ENCODE measurements around the gene CDKAL1. TPM values are rescaled to one million over a fixed set of nuclear protein-coding genes. Genes with fewer than 3 reads are reported as not detected.

CDKAL1 gene
- polyA plus RNA-seq, 2 of the 4 experiments (the other 2 are of a cell fraction) = 4.7 to 8.3 TPM

DNA sequence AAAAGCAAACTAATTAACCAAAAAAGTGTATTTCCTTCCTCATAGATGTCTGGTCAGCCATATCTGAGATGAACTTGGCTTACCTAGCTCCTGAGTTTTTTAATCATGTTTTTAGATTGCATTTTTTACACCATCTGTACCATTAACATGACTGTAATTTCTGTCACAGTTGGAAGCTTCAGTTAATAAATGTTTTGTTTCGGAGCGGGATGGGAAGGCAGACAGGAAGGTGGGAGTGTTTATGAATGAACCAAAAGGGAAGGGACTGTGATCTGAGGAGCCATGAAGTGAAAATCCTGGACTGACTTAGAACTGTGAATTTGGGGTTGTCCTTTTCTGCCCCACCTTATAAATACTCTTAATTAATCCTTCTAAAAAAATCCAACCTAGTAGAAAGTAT is 613.7 kb downstream of the CDKAL1 start:
- no peak overlapping the region for H3K4me2 ChIP-seq
- H3K4me3 ChIP-seq = no peak overlapping the region
- ATAC-seq (no peak), FAIRE-seq (no peak), DNase-seq (ENCODE audit: low read depth in 1 of 2, low spot score in 1 of 2) (no peak)
- ChIA-PET POLR2A (no interaction called here), CTCF (interaction anchor here (1.3 kb wide), 1 partner anchor 10 kb away, joined by 3 read pairs; no protein-coding TSS in a partner anchor)
- no peak overlapping the region for H3K27ac ChIP-seq
- WGBS (ENCODE audit: missing lambda C conversion rate) = 90% methylated on average over 2 of the region's 2 CpGs
- TF ChIP-seq HOXB5 (CRISPR knock-in tag; IDR thresholded peaks at IDR 0.05) (no peak), POLR2AphosphoS2 (conservative IDR thresholded peaks at IDR 0.05; ENCODE audit: low read length) (no peak), CBX2 (IDR thresholded peaks at IDR 0.05; ENCODE audit: borderline replicate concordance, low read depth) (no peak), CHD2 (IDR thresholded peaks at IDR 0.05; ENCODE audit: low read length, partially characterized antibody) (no peak), ZFP36 (IDR thresholded peaks at IDR 0.05; ENCODE audit: borderline replicate concordance, partially characterized antibody) (no peak), NPAS2 (CRISPR knock-in tag; IDR thresholded peaks at IDR 0.05; ENCODE audit: borderline replicate concordance) (no peak), HDAC2 (IDR thresholded peaks at IDR 0.05) (no peak), NR3C1 (IDR thresholded peaks at IDR 0.05) (no peak), RCOR1 (IDR thresholded peaks at IDR 0.05; ENCODE audit: low read depth, low read length) (no peak), ESRRA (IDR thresholded peaks at IDR 0.05; ENCODE audit: borderline replicate concordance, low read length) (no peak), FOSL2 (IDR thresholded peaks at IDR 0.05) (no peak), FOSL2 (CRISPR knock-in tag; IDR thresholded peaks at IDR 0.05) (no peak), RAD21 (conservative IDR thresholded peaks at IDR 0.05 in 1 of 2, IDR thresholded peaks at IDR 0.05 in 1 of 2) (no peak)
- TF ChIP-seq, protein P1, sequence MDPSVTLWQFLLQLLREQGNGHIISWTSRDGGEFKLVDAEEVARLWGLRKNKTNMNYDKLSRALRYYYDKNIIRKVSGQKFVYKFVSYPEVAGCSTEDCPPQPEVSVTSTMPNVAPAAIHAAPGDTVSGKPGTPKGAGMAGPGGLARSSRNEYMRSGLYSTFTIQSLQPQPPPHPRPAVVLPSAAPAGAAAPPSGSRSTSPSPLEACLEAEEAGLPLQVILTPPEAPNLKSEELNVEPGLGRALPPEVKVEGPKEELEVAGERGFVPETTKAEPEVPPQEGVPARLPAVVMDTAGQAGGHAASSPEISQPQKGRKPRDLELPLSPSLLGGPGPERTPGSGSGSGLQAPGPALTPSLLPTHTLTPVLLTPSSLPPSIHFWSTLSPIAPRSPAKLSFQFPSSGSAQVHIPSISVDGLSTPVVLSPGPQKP (IDR thresholded peaks at IDR 0.05; ENCODE audit: low read depth, low read length) = no peak
- TF ChIP-seq, protein P2, sequence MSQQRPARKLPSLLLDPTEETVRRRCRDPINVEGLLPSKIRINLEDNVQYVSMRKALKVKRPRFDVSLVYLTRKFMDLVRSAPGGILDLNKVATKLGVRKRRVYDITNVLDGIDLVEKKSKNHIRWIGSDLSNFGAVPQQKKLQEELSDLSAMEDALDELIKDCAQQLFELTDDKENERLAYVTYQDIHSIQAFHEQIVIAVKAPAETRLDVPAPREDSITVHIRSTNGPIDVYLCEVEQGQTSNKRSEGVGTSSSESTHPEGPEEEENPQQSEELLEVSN (IDR thresholded peaks at IDR 0.05; ENCODE audit: borderline replicate concordance, low read depth) = no peak
- no peaks in the 10 kb centered on the region for H3K4me1 ChIP-seq
- no peaks in the 10 kb centered on the region for H3K9me3 ChIP-seq

DNA sequence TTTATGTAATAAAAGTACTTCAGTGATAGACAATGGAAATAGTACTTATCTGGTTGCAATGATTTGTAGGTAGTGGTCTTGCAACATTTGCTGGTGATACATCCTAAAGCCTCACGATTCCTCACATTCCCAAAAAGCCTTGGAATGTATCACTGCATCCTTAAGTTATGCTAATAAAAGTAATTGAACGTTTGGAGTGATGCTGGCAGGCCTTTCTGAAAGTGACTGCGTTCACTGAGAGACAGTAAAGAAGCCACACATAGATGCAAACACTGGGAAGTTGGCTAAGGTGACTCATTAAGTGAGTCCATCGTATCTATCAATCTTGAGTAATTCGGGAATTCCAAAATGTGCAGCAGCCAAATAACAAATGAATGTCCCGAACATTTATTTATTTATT is 615.2 kb downstream of the CDKAL1 start:
- Histone ChIP-seq H3K27ac (no peak overlapping the region), H3K4me2 (no peak overlapping the region), H3K4me1 (no peaks in the 10 kb centered on the region), H3K9me3 (no peaks in the 10 kb centered on the region), H3K4me3 (no peak overlapping the region)
- no peak for DNase-seq (ENCODE audit: low read depth in 1 of 2, low spot score in 1 of 2)
- CTCF ChIA-PET = no interaction called here
- whole genome bisulfite sequencing (ENCODE audit: missing lambda C conversion rate) = 79% methylated on average over 6 of the region's 6 CpGs
- TF ChIP-seq HOXA7 (CRISPR knock-in tag; IDR thresholded peaks at IDR 0.05) (no peak), ZC3H11A (IDR thresholded peaks at IDR 0.05) (no peak), POLR2A (IDR thresholded peaks at IDR 0.05; ENCODE audit: low read length) (no peak), POLR2AphosphoS2 (conservative IDR thresholded peaks at IDR 0.05; ENCODE audit: low read length) (no peak), ZNF302 (CRISPR knock-in tag; IDR thresholded peaks at IDR 0.05) (no peak), MAFK (IDR thresholded peaks at IDR 0.05; ENCODE audit: partially characterized antibody) (no peak)
- TF ChIP-seq, protein P1 (IDR thresholded peaks at IDR 0.05; ENCODE audit: low read depth, low read length) = no peak
- TF ChIP-seq, protein P3, sequence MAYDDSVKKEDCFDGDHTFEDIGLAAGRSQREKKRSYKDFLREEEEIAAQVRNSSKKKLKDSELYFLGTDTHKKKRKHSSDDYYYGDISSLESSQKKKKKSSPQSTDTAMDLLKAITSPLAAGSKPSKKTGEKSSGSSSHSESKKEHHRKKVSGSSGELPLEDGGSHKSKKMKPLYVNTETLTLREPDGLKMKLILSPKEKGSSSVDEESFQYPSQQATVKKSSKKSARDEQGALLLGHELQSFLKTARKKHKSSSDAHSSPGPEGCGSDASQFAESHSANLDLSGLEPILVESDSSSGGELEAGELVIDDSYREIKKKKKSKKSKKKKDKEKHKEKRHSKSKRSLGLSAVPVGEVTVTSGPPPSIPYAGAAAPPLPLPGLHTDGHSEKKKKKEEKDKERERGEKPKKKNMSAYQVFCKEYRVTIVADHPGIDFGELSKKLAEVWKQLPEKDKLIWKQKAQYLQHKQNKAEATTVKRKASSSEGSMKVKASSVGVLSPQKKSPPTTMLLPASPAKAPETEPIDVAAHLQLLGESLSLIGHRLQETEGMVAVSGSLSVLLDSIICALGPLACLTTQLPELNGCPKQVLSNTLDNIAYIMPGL (CRISPR knock-in tag; IDR thresholded peaks at IDR 0.05; ENCODE audit: borderline replicate concordance) = no peak
- POLR2A ChIA-PET = no interaction called here
- no peak for FAIRE-seq
- ATAC-seq = no peak
